Activated T-helper 17 cell treated with anti-CD3 and anti-CD28 coated beads, Interleukin-2, amount 50 U/mL, for 72 hours (primary cell): ENCODE measurements around the gene MAP3K14. TPM values are rescaled to one million over a fixed set of nuclear protein-coding genes. Genes with fewer than 3 reads are reported as not detected.

Source experiments
- ATAC-seq: fragments of 150-1000 bp; cut with Tn5 transposase; replicated peaks from 2 replicates; pipeline ENCODE4 v1.10.0; 2021; ENCODE audit warnings: mild to moderate bottlenecking, moderate library complexity
- H3K27ac Mint-ChIP-seq: one replicate; pipeline ENCODE4 v1.8.0; 2022; ENCODE audit warnings: mixed read lengths
- H3K27me3 Mint-ChIP-seq: one replicate; pipeline ENCODE4 v1.8.0; 2022; ENCODE audit warnings: mixed read lengths
- H3K36me3 Mint-ChIP-seq: one replicate; pipeline ENCODE4 v1.8.0; 2022; ENCODE audit warnings: low read depth, mild to moderate bottlenecking, mixed read lengths
- H3K4me1 Mint-ChIP-seq: one replicate; pipeline ENCODE4 v1.8.0; 2022; ENCODE audit warnings: mixed read lengths
- H3K4me3 Mint-ChIP-seq: one replicate; pipeline ENCODE4 v1.8.0; 2022; ENCODE audit warnings: mild to moderate bottlenecking, mixed read lengths
- H3K9me3 Mint-ChIP-seq: one replicate; pipeline ENCODE4 v1.8.0; 2022; ENCODE audit warnings: mixed read lengths
- total RNA-seq, 2 donors: library from RNA; stranded (reverse); gene quantifications; one replicate each; pipeline ENCODE4 v1.2.3, GENCODE V29; 2022

The MAP3K14 gene
- total RNA-seq, 2 donors from 2014 or later: 36.3 to 49.5 TPM

DNA sequence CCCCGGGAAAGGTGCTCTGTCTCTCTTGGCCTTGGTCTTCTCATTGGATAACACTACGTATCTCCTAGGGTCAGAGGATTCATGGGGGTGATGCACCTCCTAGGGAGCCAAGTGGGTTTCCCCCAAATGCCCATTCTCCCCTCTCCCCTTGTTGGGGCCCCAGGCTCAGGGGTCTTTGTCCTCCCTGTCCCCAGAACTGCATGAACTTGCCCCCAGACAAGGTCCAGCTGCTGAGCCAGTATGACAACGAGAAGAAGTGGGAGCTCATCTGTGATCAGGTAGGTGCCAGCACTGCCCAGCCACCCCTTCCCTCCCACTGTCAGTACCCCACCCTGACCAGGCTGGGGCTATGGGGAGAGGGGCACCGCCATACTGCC is 86.4 kb downstream of the MAP3K14 start:
- ATAC-seq: no peak
- Mint-ChIP-seq H3K9me3 (no peaks in the 10 kb centered on the region), H3K27me3 (no peaks in the 10 kb centered on the region), H3K27ac (peak overlapping the region; percentile 99), H3K4me3 (peak overlapping the region; percentile 92), H3K36me3 (peaks cover 99% of the 10 kb centered on the region), H3K4me1 (peaks cover 29% of the 10 kb centered on the region)

DNA sequence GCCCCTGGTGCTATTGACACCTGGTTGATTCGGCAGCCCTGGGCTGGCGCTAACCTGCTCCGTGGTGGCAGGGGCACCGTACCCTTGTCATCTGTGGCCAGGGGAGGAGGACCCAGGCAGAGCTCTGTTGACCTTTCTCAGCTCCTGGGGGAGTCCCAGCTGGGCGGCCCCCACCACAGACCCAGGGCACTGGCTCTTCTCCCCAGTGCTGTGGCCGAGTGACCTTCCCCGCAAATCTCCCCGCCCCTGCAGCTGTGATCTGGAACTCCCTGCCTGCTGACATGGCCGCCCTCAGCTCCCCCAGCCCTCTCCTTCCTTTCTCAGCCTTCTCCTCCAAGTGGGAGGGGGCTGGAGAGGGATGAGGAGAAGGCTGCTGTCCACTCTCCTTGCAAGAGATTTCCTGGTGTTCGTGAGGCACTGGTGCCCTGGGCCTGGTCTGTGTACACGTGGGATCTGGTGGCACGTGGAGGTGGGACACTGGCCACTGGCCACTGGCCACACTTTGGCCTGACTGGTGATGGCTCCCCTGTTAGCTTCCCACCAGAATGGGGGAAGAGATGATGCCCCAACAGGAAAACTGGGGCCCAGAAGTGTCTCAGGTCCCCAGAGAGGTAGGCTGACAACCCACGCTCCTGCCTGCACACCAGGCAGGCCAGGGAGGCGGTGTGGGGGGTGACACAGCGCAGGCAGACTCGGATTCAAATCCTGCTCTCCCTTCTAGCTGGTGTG is 87.0 kb downstream of the MAP3K14 start:
- H3K27ac Mint-ChIP-seq: peak overlapping the region; percentile 99
- no peaks in the 10 kb centered on the region for H3K9me3 Mint-ChIP-seq
- no peaks in the 10 kb centered on the region for H3K27me3 Mint-ChIP-seq
- peaks cover 27% of the 10 kb centered on the region for H3K4me1 Mint-ChIP-seq
- ATAC-seq: peak; percentile 38
- H3K36me3 Mint-ChIP-seq: peaks cover 99% of the 10 kb centered on the region
- peak overlapping the region; percentile 92 for H3K4me3 Mint-ChIP-seq

DNA sequence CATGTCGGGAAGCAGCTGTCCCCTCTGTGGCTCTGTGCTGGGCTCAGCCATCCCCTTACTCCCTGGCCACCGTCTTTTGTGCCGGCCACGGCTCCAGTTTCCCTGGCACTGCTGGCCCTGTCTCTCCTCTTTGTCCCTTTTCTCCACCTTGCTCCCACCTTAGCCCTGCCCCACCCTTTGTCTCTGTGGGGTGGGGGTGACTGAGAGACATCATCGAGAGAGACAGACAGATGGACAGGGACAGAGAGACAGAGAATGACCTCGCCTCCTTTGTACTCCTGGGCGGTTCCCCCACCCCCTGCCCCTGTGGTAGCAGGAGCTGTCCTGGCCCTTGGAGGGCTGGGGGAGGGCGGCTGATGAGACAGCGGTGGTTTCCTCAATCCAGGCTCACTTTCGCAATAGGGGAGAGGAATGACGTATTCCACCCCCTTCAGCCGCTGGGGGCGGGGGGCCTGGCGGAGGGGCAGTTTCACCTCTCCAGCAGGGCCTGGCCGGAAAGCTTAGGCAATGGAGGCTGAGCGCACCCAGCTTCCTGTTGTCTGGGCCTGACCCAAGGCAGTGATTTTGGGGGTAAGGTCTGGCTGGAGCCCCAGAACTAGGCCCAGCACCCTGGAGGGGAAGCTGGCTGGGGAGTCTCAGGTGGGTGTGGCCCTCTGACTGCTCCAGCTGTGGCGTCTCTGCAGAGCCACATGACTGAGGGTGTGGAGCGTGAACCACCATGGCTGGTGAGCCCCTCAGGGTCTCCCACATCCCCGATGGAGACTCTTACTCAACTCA is 87.9 kb downstream of the MAP3K14 start:
- Mint-ChIP-seq H3K27ac (peak overlapping the region; percentile 99), H3K36me3 (peaks cover 99% of the 10 kb centered on the region), H3K4me3 (peak overlapping the region; percentile 92), H3K4me1 (peaks cover 24% of the 10 kb centered on the region), H3K27me3 (no peaks in the 10 kb centered on the region), H3K9me3 (no peaks in the 10 kb centered on the region)
- ATAC-seq: peak; percentile 59

DNA sequence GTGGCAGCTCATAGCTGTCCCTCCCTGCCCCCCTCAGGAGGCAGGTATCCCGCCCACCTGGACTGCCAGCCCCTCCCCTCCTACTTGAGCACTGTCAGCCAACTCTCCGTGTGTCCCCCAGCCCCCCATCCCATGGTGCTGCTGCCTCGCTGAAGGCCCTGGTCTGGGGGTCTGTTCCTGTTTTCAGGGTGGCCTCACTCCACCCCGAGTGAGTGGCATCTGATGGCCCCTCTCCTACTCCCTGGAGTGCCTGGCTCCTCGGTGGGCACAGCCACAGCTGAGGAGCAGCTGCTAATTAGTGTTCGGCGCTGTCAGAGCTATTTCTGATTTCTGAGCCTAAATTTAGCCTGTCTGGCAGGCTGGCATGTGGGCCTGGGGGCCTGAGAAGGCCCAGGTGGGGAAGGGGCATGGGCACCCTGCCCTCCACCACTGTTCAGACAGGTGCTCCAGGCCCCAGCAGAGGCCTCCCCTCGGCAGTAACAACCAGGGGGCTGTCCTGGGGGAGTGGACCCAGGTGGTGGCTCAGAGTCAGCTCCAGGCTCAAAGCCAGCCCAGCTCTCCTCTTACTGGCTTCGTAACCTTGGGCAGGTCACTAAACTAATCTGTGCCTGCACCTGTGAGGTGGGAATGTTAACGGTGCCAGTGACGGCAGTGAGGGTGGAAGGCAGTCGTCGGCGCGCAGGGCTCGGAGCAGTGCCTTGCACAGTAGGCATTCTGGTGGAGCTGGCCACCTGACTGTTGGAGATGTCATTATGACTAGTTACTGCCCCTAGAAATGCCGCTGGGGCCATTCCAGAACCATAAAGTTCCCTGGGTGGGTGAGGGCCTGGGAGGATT is 88.7 kb downstream of the MAP3K14 start:
- Mint-ChIP-seq H3K27me3 (no peaks in the 10 kb centered on the region), H3K4me3 (peak overlapping the region; percentile 92), H3K27ac (peak overlapping the region; percentile 99), H3K36me3 (peaks cover 99% of the 10 kb centered on the region), H3K9me3 (no peaks in the 10 kb centered on the region), H3K4me1 (peaks cover 19% of the 10 kb centered on the region)
- peak; percentile 3 for ATAC-seq

DNA sequence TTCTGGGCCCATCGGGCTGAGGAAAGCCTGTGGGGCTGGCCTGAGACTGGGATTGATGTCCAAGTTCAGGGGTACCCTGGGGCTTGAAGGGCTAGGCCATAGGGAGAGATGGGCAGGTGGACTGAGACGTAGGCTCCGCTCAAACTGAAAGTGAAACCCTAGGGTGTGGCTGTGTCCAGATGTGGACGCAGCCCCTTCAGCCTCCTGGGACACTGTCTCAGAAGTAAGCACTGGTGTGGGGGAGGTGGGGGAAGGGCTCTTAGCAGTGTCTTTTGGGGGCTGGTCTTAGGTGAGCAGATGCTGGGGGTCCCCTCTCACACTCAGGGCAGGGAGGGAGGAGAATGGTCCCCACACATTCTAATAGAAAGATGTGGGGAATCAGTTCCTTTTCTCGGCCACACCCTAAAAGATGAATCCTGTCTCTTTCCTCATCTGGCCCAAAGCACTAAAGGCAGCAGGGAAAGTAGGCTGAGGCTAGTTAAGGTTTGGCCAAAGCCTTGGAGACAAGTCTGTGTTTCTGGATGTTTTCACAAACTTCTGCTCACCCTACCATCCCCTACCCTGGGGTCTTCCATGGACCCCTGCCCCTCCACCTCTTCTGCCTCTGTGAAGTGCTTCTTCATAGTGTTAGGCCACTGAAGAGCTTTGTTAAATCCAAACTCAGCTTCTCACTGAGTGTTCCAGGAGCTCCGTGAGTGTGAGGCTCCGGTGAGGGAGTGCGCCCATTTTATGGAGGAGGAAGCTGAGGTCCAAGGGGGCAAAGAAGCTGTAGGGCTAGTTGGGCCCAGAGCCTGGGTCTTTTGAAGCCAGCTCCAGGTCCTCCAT is 89.5 kb downstream of the MAP3K14 start:
- no peak for ATAC-seq
- Mint-ChIP-seq H3K4me3 (peak overlapping the region; percentile 92), H3K9me3 (no peaks in the 10 kb centered on the region), H3K27ac (peak overlapping the region; percentile 99), H3K4me1 (peaks cover 12% of the 10 kb centered on the region), H3K36me3 (peaks cover 99% of the 10 kb centered on the region), H3K27me3 (no peaks in the 10 kb centered on the region)

DNA sequence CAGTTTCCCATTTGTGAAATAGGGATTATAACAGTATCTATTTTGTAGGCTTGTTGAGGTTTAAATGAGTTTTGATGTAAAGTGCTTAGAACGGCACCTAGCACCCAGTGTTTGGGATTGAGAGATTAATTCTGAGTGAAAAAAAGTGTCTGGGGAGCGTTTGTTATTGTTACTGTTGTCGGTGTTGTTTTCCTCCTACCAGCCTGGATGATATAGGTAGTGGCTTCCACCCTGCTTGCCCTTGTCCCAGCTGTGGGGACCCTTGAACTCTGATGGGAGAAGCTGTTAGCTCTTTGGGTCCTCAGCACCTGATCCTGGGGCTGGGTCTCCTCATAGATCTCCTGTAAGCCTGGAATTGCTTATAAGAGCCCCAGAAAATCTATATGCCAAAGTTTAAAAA is 90.2 kb downstream of the MAP3K14 start:
- H3K27me3 Mint-ChIP-seq: no peaks in the 10 kb centered on the region
- peak overlapping the region; percentile 92 for H3K4me3 Mint-ChIP-seq
- no peaks in the 10 kb centered on the region for H3K9me3 Mint-ChIP-seq
- H3K27ac Mint-ChIP-seq: peak overlapping the region; percentile 99
- H3K4me1 Mint-ChIP-seq: peaks cover 6% of the 10 kb centered on the region
- H3K36me3 Mint-ChIP-seq: peaks cover 94% of the 10 kb centered on the region
- no peak for ATAC-seq

DNA sequence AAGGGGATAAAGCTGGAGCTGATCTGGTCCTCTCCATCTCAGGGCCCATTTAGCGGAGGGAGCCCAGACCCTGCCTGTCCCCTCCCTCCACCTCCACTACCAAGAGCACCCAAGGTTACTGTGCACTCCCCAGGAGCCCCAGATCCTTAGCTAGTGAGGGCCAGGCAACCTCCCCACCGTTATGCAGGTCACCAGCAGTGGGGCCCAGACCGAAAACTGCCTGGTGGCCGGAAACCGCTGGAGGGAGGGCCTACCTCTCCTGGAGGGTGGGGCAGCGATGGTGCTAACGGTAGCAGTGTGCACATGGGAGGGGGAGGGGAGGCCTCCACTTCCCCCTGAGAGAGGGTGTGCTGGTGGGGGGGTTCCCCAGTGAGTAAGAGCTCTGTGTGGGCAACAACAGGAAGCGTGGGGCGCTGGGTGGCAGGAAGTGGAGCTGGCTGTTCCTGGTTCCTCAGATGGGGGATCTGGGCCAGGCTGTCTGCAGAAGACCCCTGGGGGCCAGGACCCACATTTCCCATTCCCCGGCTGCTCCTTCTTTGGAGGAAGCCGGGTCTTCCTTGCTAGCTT is 90.8 kb downstream of the MAP3K14 start:
- Mint-ChIP-seq H3K4me3 (peak overlapping the region; percentile 92), H3K27ac (peak overlapping the region; percentile 99), H3K27me3 (no peaks in the 10 kb centered on the region), H3K36me3 (peaks cover 91% of the 10 kb centered on the region), H3K9me3 (no peaks in the 10 kb centered on the region), H3K4me1 (peaks cover 6% of the 10 kb centered on the region)
- peak; percentile 53 for ATAC-seq

DNA sequence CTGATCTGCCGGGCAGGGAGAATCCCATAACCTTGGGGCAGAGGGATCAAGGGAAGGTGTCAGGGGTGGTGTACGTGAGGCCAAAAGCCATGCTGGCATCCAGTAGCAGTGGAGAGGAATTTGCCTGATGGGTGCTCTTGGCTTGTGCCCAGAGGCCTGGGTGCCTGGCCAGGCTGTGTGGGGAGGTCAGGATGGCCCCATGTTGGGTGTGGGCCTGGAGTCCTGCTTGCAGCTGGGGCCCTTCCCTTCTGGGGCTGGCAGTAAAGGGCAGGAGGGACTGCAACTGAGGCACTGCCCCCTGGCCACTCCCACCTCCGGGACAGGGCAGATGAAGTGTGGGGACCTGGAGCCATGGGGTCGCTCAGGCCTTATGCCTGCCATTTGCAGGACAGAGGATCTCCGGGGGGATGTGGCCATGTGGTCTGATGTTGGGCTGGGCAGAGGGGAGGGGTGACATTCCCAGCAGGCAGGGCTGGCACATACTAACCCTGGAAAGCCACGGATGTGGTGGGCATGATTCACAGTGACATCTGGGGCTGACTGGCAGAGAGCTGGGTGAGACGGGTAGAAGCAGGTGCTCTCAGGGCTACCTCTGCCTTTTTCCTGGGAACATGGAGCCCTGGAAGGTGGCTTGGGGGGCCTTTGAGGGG is 91.6 kb downstream of the MAP3K14 start:
- peak; percentile 15 for ATAC-seq
- Mint-ChIP-seq H3K4me3 (peak overlapping the region; percentile 92), H3K9me3 (no peaks in the 10 kb centered on the region), H3K4me1 (peaks cover 6% of the 10 kb centered on the region), H3K36me3 (peaks cover 91% of the 10 kb centered on the region), H3K27me3 (no peaks in the 10 kb centered on the region), H3K27ac (peak overlapping the region; percentile 99)

DNA sequence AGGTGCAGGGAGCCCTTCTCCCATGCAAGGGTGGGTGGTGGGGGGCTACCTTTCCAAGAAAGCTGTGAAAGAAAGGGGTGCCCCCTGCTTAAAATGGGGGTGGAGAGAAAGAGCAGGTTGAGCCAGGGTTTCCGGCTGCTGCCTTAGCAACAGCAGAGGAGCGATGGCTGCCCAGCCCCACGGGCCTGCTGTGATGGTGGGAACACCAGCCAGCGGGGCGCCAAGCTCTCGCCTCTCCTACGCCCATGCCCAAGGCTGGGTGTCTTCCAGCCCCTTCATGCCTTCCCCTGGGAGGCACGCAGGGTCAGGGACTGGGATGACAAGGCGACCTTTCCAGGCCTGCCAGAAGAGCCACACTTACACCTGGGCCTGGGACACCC is 92.2 kb downstream of the MAP3K14 start:
- no peak for ATAC-seq
- H3K4me3 Mint-ChIP-seq: peak overlapping the region; percentile 92
- peaks cover 91% of the 10 kb centered on the region for H3K36me3 Mint-ChIP-seq
- no peaks in the 10 kb centered on the region for H3K9me3 Mint-ChIP-seq
- peaks cover 6% of the 10 kb centered on the region for H3K4me1 Mint-ChIP-seq
- H3K27ac Mint-ChIP-seq: peak overlapping the region; percentile 99
- H3K27me3 Mint-ChIP-seq: no peaks in the 10 kb centered on the region

DNA sequence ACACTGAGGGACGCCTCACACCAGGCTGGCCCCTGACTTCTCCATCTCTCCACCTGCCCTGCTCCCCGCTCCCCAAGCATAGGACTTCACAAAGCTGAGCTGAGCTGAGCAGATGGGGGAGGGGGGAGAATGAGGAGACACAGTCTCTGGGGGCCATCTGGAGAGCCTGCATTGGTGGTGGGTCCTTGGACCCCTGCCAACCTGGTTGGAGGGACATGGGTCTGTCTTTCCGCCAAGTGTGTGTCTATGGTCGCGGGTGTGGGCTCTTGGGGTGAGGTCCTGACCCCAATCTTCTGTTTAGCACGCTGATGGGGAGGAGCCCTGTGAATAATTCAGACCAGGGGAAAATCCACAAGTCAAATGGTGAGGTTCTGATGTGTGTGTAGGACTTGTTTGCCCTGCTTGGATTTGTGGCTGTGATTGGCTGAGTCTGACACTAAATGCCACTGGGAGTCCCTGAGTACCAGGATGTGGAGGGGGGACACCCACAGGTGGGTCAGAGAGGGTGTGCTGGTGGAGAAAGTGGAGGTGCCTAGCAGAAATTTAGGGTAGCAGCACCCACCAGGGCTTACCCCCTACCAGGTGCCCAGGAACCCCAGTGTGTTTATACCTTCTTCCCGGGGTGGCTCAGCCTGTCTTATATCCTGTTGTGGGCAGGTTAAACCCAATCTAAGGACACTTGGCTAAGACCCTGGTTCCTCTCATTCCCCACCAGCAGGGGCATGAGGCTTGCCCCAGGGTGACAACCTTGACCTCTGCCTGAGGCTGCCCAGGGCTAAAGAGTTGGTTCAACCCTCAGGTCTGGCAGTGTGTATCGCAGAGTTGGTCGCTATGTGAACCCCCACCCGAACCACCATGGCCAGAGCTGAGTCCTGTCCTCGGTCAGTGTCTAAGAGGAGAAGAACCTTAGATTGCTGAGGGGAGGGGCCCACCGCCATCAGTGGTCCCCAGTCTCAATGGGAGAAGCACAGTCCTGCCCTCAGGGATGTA is 93.0 kb downstream of the MAP3K14 start:
- Mint-ChIP-seq H3K27me3 (no peaks in the 10 kb centered on the region), H3K36me3 (peaks cover 91% of the 10 kb centered on the region), H3K9me3 (no peaks in the 10 kb centered on the region), H3K4me3 (peak overlapping the region; percentile 92), H3K4me1 (peaks cover 11% of the 10 kb centered on the region), H3K27ac (peak overlapping the region; percentile 99)
- ATAC-seq: peak; percentile 46

DNA sequence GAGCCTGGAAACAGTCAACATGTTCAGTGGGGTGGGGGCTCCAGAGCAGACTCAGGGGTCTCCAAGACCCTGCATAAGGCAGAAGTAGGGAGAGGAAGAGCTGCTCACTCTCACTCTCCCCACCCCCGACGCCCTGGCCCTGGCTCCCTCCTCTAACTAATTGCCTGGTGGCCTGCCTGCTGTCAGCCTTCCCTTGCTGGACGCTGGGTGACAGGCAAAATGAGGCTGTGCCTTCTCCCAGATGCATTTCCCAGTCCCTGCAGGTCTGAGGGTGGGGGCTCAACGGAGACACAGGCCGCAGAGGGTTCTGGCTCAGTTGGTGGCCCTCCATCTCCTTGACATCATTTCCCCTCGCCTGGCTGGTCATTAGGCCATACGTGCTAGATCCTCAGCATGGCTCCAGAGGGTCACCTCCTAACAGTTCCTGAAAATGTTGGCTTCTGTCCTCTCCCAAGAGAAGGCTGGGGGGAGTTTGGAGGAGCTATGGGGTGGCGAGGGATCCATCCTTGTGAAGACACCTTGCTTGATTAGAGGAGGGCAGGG is 93.8 kb downstream of the MAP3K14 start:
- Mint-ChIP-seq H3K9me3 (no peaks in the 10 kb centered on the region), H3K4me1 (peaks cover 13% of the 10 kb centered on the region), H3K4me3 (peak overlapping the region; percentile 92), H3K27ac (peak overlapping the region; percentile 99), H3K27me3 (no peaks in the 10 kb centered on the region), H3K36me3 (peaks cover 92% of the 10 kb centered on the region)
- no peak for ATAC-seq
